HuH-7 (cell line): Measurements from ENCODE around the gene LZTS3.
A peak's percentile ranks its signal among the peaks of the same experiment; 100 is the strongest.
"Not testable (repeated sequence)": the region's sequence is repeated elsewhere in the genome, so short reads cannot be mapped to it uniquely, and the experiment has no call there.

Experiments
- DNase-seq: peaks from one replicate; pipeline ENCODE4 v3.0.0; 2011; ENCODE audit warnings: low spot score

The LZTS3 gene

DNA sequence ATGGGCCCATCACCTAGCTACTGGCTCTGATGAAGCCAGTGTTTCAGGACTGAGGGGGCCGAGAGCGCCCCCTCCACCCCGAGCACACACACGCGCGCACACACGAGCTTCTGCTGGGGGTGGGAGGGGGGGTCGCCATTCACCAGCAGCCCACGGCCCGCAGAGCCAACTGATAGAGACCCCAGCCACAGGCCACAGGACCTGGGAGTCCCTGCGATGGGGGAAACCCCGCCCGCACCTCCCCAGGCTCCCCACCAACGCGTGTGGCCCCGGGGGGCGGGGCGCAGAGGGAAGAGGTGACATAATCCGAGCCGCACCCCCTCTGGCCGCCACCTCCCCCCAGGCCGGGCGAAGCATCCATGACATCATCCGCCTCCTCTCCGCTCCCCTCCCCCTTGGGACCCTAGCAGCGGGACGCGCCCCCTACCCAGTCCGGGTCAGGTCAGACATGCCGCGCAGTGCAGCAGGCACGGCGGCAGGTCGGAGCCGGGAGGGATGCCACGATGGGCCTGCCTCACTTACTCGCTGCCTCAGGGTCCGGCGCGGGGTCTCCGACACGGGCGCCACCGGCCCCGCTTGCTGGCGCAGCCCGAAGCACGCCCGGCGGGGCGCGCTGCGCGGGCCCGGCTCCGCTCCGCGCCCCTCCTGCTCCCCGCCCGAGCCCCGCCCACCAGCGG lies at the start of gene LZTS3:
TSS of gene LZTS3 (minus strand) at position 617 of the 677 bp plus-strand sequence. CDS start 6,386 bp downstream, outside the sequence.
- DNase-seq = peak; percentile 85

DNA sequence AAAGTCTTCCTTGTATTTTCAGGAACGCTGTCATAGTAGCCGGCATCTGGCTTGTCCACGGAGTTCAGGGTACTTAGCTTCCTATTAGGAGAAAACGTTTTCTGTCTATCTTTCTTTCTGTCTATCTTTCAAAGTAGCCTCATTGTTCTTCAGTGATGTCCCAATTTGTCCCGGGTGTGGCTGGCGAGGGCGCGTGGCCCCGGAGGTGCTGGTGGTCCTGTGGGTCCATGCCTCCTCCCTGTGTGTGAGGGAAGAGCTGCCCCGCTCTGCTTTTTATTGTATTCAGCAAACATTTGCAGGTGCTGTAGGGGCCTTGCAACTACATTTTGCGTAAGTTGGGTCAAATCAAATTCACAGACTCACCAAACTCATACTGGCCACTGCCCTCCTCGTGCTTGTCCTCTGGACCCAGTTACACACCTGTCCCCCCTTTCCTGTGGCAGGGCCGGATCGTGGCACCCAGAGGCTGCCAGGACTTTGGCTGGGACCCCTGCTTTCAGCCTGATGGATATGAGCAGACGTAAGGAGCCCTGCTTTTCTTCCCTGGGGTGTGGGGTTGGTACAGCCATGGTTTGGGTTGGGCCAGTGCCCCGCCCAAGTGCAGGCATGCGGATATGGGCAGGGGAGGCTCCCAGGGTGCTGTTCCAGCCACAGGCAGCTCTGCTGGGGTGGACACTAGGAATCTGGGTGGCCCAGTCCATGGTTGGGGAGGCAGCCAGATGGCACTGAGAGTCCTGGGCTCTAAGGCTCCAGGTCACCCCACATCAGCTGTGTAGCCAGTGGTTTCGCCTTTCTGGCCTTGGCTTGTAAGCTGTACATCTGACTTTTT lies 48.3 kb upstream of the LZTS3 start:
- no peak for DNase-seq

- peak; percentile 93 for DNase-seq
These were observed 45.1 kb upstream of the LZTS3 start for GRCh38 chr20:3218307-3218988.

- DNase-seq = not testable (repeated sequence)
These were observed 42.1 kb upstream of the LZTS3 start for GRCh38 chr20:3215359-3215917.

GRCh38 chr20:3213226-3213625 lies 39.9 kb upstream of the LZTS3 start:
- no peak for DNase-seq

DNA sequence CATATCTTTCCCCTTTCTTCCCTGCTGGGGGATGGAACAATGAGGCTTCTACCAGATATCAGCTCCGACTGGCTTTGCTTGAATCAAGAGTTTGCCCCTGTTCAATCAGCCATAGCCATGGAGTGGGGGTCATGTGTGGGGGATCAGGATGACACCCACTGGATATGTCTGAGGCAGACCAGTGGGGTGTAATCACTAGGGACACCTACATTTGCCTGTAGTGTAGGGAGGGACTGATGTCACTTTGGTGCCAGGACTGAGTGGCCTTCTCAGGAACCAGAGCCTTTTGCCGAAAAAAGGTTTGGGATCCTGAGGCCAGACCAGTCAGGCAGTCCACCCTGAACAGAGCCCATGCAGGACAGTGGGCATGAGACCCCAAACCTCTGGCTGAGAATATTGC lies 37.0 kb upstream of the LZTS3 start:
- no peak for DNase-seq

DNA sequence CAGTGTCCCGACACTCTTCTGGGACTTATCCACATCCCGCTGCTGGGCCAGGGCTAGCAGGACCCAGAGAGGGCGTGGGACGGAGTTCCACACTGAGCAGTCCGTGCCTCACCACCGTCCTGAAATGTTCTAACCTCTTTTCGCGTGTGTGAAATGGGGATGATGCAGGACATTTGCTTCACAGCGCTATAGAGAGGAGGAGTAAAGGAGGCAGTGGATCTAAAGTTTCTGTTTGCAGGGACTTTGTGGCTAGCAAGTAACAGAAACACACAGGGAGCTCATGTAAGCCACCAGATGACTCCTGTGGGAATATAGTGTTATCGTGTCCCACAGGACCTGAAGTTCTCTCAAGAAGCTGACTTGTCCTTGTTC lies 36.6 kb upstream of the LZTS3 start:
- DNase-seq = no peak

- DNase-seq = peak; percentile 92
These were observed 36.1 kb upstream of the LZTS3 start, which contains the start of gene ITPA for GRCh38 chr20:3209257-3209945. ITPA (plus strand) TSS chr20:3209498; CDS start chr20:3209552, 54 bp downstream.

DNA sequence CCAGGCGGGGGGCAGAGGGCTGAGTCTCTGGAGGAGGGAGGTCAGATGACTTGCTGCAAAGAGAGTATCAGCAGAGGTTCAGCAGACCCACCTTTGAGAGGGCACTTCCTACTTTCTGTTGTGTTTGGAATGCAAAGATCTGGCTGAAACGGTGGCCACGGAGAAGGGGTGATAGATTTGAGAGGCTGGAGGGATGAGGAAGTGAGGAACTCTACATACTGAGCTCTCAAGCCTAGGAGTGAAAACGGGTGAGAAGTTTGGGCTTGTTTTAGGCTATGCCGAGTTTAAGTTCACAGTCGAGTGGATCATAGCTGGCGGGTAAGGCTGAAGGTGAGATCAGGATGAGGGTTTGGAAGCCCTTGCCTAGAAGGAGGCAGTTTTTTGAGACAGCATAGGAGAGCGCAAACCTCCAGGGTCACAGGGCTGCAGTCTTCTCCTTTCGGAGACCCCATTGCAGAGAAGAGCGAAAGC lies 35.5 kb upstream of the LZTS3 start:
- DNase-seq = no peak

DNA sequence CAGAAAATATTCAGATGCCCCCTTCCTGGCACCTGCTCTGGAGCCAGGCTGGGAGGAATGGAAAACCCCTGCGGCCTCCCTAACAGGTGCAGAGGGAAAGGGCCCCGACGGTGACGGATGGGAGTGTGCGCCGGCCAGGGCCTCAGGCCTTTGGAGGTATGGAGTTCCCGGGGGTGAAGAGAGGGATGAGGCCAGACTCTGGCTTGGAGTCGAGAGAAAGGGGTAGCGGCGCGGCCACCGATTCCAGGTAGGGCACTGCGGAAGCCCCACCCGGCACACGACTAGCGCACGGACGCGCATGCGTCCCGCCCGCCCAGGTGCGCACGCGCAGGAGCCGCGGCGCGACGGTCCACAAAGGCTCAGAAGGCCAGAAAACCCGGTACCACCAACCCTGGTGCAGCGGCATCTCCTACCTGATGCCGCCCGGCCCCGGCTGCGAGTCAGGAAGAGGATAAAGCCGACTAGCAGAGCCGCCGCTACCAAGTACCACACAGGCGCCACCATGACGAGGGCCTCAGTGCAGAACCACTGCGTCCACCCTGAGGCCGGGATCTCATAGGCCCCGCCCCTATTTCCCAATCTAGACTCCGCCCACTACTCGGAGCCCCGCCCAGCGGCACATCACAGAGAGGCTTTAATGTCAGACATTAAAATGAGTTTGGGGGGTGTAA lies 30.9 kb upstream of the LZTS3 start, which contains the start of gene DDRGK1:
TSS of gene DDRGK1 (minus strand) at position 559 of the 671 bp plus-strand sequence. CDS start at position 504, 55 bp downstream.
- DNase-seq = peak; percentile 96

DNA sequence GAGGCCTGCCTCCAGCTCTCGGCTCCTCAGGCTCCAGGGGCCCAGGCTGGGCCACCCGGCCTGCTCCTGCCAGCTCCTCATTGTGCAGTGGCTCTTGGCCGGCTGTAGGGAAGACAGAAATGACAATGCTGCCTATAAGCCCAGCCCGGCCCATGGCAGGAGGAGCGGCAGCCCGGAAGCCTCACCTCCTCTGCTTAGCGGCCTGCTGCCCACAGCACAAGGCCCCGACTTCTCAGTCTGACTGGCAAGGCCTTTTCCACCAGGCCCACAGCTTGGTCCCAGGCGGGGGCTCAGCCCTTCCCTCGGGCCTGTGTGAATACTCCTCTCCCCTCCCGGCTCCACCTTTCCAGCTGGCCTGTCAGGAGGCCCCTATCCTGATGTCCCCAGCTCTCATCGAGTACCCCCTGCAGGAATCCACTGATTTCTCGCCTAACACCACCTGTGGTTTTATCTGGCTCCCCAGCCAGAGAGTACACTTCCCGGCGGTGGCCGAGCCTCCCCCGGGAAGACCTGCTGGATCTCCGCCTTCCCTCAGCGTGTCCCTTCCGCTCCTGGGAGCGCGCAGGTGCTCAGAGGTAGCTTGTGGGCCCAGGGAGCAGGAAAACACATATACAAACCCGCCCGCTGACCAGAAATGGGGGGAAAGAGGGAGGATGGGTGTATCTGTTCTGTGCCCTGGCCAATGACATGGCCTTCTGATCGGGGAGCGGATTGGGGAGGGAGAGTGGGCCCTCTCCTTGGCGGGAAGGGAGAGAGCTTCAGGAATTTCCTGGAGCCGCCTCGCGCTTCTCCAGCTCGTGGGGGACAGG lies 30.2 kb upstream of the LZTS3 start:
- no peak for DNase-seq

- no peak for DNase-seq
These were observed 29.6 kb upstream of the LZTS3 start for GRCh38 chr20:3202965-3203314.

- DNase-seq = no peak
These were observed 26.8 kb upstream of the LZTS3 start for GRCh38 chr20:3199976-3200755.

- DNase-seq = no peak
These were observed 25.9 kb upstream of the LZTS3 start for GRCh38 chr20:3199206-3199605.

DNA sequence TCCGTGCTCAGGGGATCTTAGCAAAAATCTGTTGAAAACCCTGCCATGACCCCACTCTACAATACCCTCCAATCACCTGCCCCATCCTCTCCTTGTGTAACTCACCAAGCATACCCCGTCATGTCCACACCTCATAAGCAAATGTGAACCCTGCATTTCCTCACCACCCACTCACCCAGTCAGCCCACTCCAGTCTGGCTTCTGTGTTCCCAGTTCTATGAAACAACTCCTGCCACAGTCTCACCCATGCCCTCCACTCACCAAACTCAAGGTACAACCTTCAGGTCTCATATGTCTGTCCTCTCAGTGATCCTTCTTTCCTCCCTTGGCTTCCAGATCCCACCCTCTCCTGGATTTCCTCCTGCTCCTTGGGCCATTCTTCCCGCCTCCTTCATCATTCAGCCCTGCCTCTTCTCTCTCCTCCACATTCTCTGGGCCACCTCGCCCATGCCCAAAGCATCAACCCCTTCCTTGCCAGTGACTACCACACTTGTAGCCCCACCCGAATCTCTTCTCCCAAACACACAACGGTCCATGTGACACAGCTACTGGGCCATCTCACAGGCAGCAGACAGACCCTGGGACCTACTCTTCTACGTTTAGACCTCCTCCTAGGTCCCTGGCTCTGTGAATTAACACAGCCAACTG lies 22.4 kb upstream of the LZTS3 start:
- DNase-seq = no peak

DNA sequence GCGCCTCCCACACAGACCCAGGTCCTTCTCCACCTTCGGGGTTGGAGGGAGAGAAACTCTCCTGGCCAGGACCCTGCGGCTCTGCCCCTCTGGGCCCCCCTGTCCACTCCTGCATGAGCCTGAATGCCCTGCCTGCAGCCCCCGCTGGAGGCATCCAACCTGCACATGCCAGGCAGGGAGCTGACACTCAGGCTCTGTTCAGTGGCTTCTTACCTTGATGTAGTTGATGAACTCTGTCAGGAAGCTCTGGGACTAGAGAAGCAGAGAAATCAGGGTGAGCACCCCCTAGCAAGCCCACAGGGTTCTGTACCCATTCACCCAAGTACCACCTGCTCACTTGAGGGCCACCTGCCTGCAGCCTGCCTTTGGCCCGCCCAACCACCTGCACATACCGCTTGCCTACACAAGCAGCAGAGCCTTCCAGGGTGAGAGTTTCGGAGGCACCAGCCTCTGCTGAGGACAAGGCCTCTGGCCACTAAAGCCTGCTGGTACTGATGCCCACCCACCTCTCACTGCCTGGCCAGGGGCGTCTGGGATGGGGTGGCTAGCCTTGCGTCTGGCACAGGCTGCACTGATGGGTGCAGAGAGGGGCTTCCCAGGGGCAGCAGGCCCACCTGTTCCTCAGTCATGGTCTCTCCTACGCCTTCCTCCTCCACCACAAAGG lies 21.4 kb upstream of the LZTS3 start:
- no peak for DNase-seq

DNA sequence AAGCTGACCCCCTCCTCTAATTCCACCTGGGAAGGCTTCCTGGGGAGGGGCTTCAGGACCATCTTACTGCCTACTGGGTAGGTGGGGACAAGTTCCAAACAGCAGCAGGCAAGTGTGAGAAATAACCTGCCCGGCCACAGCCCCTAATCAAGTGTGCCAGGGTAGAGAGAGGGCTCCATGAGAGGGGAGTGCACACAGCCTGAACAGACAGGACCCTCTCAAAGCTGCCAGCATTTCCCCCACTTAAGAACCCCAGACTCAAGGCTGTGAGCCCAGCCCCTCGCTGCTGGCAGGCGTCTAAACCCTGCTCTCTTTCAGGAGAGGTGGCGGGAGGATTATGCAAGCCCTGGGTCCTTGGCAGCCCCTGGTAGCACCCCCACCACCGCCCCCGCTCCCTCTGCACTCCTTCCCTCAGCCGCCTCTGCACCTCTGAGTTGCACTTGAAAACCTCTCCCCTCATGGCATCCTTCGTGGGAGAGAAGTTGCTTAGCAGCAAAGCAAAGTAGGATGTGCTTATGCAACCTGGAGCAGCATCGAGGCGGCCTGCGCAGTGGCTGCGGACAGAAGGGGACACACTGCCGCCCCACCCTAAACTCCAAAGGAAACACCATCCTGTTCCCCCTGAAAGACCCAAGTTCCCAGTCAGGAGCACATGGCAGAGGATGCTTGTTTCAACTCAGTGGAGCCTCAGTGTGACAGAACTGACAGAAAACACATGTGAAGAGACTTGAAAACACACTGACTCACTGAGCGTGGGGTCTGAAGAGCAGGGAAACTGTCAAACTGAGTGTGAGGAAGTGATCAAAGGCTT lies 20.7 kb upstream of the LZTS3 start:
- DNase-seq = no peak
